ENCODE data around the gene FARS2.

The FARS2 gene

DNA sequence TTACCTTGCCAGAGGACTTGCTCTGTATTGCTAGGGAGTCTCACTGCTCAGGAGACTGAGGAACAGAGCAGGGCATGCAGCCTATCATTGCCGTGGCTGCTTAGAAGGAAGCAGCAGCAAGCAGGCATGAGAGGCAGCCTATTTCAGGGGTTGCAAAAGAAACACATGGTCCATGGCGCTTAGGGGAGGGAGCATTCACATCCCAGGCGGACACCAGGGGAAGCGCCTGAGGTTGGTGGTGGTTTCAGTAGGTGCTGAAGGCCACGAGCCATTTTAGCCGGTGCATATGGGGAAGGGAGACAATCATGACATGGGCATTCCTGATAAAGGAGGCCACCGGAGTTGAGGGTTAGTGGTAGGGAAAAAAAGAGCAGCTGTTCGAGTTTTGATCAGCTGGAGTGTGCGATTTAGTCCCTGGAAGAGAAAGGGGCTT lies 20.9 kb downstream of the FARS2 start:
- no peak for DNase-seq (ENCODE audit: low read depth)
- TF ChIP-seq, protein P1, sequence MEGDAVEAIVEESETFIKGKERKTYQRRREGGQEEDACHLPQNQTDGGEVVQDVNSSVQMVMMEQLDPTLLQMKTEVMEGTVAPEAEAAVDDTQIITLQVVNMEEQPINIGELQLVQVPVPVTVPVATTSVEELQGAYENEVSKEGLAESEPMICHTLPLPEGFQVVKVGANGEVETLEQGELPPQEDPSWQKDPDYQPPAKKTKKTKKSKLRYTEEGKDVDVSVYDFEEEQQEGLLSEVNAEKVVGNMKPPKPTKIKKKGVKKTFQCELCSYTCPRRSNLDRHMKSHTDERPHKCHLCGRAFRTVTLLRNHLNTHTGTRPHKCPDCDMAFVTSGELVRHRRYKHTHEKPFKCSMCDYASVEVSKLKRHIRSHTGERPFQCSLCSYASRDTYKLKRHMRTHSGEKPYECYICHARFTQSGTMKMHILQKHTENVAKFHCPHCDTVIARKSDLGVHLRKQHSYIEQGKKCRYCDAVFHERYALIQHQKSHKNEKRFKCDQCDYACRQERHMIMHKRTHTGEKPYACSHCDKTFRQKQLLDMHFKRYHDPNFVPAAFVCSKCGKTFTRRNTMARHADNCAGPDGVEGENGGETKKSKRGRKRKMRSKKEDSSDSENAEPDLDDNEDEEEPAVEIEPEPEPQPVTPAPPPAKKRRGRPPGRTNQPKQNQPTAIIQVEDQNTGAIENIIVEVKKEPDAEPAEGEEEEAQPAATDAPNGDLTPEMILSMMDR (IDR thresholded peaks at IDR 0.05; ENCODE audit: low read depth, low read length, missing control alignments), result no peak

DNA sequence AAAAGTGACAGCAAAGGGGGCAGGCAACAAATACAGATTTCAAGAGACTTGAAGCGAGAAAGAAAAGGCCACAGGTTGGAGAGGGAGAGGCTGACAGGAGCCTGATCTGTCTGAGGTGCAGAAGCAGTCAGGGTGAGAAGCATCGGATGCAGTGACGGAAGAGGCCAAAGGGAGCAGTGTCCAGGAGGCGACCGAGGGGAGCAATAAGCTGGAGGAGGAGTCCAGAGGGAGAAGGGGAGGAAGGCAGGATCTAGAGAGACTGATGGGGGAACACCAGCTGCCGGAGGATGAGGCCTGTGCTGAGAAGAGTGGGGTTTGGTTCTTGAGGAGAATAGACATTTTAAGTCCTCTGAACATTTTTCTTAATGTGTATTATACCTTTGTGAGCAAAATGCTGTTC lies 23.8 kb downstream of the FARS2 start:
- TF ChIP-seq, protein P1 (IDR thresholded peaks at IDR 0.05; ENCODE audit: low read depth, low read length, missing control alignments), result no peak
- no peak for DNase-seq (ENCODE audit: low read depth)
- H3K4me3 ChIP-seq (ENCODE audit: low read depth, low read length), result no peak overlapping the region

More for the DNA sequence above, 20.9 kb downstream of the FARS2 start:
- H3K4me3 ChIP-seq (ENCODE audit: low read depth, low read length), result no peak overlapping the region

DNA sequence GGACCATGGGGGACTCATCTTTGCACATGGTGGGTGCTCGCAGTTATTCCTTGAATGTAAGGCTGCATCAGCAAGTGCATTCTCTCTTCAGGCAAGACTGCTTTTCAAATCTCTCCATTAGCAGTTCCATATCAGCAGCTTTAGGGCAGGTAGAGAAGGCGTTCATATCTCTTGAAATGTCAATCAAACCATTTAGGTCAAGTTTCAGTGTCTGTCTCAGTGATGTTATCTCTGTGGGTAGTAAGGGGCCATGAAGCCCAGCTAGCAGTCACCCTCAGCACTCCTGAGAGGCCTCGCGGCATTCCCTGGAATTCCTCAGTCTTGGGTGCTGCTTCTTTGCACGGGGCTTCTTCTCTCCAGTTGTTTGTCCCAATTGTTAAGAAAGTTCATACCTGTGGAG lies 24.2 kb downstream of the FARS2 start:
- no peak for DNase-seq (ENCODE audit: low read depth)
- H3K4me3 ChIP-seq (ENCODE audit: low read depth, low read length), result no peak overlapping the region
- TF ChIP-seq, protein P1 (IDR thresholded peaks at IDR 0.05; ENCODE audit: low read depth, low read length, missing control alignments), result no peak

DNA sequence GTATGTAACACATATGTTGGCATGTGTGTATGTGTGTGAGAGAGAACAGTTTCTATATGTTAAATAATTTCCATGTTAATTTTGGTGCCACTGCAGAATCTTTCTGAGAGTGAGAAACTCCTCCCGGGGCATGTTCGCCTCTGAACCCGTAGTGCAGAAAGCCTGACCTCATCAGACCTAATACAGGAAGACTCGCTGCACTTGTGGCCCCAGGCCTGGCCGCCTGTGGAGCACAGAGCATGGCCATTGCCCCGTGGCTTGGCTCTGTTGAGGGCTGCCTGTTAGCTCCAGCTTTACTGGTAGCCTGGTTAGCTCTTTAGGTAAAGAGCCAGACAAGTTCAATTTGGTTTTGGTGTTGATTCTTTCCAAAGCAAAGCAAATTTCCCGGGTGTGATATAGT lies 25.5 kb downstream of the FARS2 start:
- TF ChIP-seq, protein P1 (IDR thresholded peaks at IDR 0.05; ENCODE audit: low read depth, low read length, missing control alignments), result no peak
- DNase-seq (ENCODE audit: low read depth), result no peak
- no peak overlapping the region for H3K4me3 ChIP-seq (ENCODE audit: low read depth, low read length)

DNA sequence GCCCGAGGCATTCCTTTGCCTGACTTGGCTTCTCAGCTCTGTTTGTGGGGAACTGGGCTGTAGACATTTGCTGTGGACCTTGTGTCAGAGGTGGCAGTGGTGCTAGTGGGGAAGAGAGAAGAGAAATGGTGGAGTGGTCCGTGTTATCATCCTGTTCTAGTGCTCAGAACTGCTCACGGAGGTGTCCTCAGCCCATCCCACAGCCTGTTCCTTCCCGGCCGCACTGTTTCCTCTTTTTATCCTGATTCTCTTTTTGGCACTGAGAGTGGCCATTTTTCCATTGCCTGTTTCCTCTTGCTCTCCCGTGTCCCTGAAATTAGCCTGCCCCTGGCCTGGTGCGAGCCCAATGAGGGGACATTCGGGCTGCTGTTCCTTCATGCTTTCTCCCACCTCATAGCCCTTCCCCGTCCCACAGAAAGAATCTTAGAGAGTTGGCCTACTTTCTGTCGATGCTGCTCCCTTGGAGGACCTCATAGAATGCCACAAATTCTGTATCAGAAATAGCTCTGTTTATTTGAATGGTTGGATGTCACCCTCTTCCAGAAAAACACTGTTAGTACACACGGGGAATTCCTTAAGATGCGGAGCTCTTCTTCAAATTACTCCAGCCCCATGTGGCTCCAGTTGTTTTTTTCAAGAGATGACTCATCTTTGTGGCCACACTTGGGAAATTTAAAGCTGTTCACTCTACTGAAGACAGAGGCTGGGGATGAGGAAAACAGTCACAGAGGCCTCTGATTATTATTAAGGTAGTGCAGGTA lies 26.1 kb downstream of the FARS2 start:
- no peak for DNase-seq (ENCODE audit: low read depth)
- no peak overlapping the region for H3K4me3 ChIP-seq (ENCODE audit: low read depth, low read length)
- TF ChIP-seq, protein P1 (IDR thresholded peaks at IDR 0.05; ENCODE audit: low read depth, low read length, missing control alignments), result no peak

DNA sequence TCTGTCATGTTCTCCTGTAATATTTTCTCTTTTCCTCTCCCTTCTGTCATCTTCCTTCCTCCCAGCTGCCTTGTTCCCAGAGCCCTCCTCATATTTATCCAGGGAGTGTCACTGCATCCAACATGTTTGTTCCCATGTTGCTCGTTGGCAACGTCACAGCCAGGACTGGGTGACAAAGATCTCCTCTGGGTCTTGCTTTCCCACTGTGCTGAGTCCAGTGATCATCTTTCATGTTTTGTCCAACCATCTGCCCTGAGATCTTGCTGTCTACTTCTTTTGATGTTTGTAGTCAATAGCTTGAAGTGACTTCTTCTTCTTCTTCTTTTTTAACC lies 26.6 kb downstream of the FARS2 start:
- no peak overlapping the region for H3K4me3 ChIP-seq (ENCODE audit: low read depth, low read length)
- TF ChIP-seq, protein P1 (IDR thresholded peaks at IDR 0.05; ENCODE audit: low read depth, low read length, missing control alignments), result no peak
- no peak for DNase-seq (ENCODE audit: low read depth)

DNA sequence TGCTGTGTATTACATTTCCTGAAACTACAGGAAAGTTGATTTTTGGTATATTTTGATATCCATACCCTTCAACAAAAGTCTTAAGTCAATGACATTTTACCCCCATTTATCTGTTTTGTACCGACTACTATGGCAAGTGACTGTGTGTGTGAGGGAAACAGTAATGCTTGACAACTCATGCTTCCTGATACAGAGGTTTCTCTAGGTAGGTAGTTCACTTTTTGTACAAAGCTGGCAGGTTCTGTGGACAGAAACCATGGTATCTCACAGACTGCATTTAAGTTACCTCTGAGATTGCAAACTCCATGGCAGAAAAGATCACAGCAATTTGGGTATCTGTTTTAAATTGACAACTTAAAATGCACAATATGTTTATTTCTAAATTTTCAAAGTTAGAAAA lies 28.8 kb downstream of the FARS2 start:
- no peak for DNase-seq (ENCODE audit: low read depth)
- TF ChIP-seq, protein P1 (IDR thresholded peaks at IDR 0.05; ENCODE audit: low read depth, low read length, missing control alignments), result no peak
- H3K4me3 ChIP-seq (ENCODE audit: low read depth, low read length), result no peak overlapping the region

Measured in GM12864 (cell line).